Testis (tissue), 2 donors: ENCODE data around the gene SGTB.

Source experiments
- CTCF ChIP-seq, 3 experiments: fragments of 450-650 bp in 2 of 3; fragments of 200-600 bp in 1 of 3; sonication (generic) in 1 of 3; IDR thresholded peaks; one replicate each; pipeline ENCODE4 v1.5.1; 2016 to 2019; ENCODE audit warnings: antibody characterized with exemption in 3 of 3, mild to moderate bottlenecking in 2 of 3, moderate library complexity in 1 of 3
- POLR2A ChIP-seq: fragments of 450-650 bp; IDR thresholded peaks from one replicate; pipeline ENCODE4 v1.6.1; 2017; ENCODE audit warnings: antibody characterized with exemption, mild to moderate bottlenecking, moderate library complexity

- no peak for TF ChIP-seq CTCF (IDR thresholded peaks at IDR 0.05)
- no peak for TF ChIP-seq POLR2A
Measured at GRCh38 chr5:65630981-65631380, 90.9 kb downstream of the SGTB start.
